CD8-positive, alpha-beta memory T cell (primary cell): ENCODE results near the gene SPRN. TPM values are rescaled to one million over a fixed set of nuclear protein-coding genes. Genes with fewer than 3 reads are reported as not detected.

Source experiments
- CTCF ChIA-PET: fragments of 350-600 bp; sonication (Branson Sonifier 250); formaldehyde crosslinking; loops from one replicate; lab custom pipeline; 2021; ENCODE audit warnings: antibody characterized with exemption; lab: Charles Lee
- POLR2A ChIA-PET: fragments of 350-600 bp; sonication (Branson Sonifier 250); formaldehyde crosslinking; loops from one replicate; lab custom pipeline; 2021; ENCODE audit warnings: antibody characterized with exemption; lab: Charles Lee
- DNase-seq, 5 donors: peaks; one replicate each; pipeline versions ENCODE4 v3.0.0 to v3.0.0-alpha.2; 2020 to 2022; ENCODE audit warnings: mixed read lengths in 1 of 5
- H3K27ac ChIP-seq: one replicate; pipeline ENCODE4 v1.7.0; 2013; ENCODE audit warnings: low read depth, mild to moderate bottlenecking, low read length, moderate library complexity
- H3K27me3 ChIP-seq: 2 replicates; pipeline ENCODE4 v1.7.0; 2013; ENCODE audit warnings: low read length, mild to moderate bottlenecking; ENCODE audit not compliant: insufficient read depth, poor library complexity, severe bottlenecking
- H3K36me3 ChIP-seq: 2 replicates; pipeline ENCODE4 v1.7.0; 2013; ENCODE audit warnings: mild to moderate bottlenecking, low read length, moderate library complexity; ENCODE audit not compliant: insufficient read depth
- H3K4me1 ChIP-seq: 2 replicates; pipeline ENCODE4 v1.7.0; 2013; ENCODE audit warnings: mild to moderate bottlenecking, low read length, moderate library complexity; ENCODE audit not compliant: insufficient read depth
- H3K4me3 ChIP-seq: 2 replicates; pipeline ENCODE4 v1.7.0; 2013; ENCODE audit warnings: mild to moderate bottlenecking, low read length
- H3K9me3 ChIP-seq: 2 replicates; pipeline ENCODE4 v1.7.0; 2013; ENCODE audit warnings: mild to moderate bottlenecking, low read length
- H3K27ac Mint-ChIP-seq, 8 donors: one replicate each; pipeline ENCODE4 v1.8.0; 2020 to 2021; ENCODE audit warnings: mixed read lengths in 8 of 8, mild to moderate bottlenecking in 6 of 8, inconsistent platforms in 3 of 8, moderate library complexity in 3 of 8
- H3K27me3 Mint-ChIP-seq, 2 donors: one replicate each; pipeline ENCODE4 v1.8.0; 2020 to 2021; ENCODE audit warnings: mixed read lengths in 2 of 2, mild to moderate bottlenecking in 1 of 2, moderate library complexity in 1 of 2
- H3K36me3 Mint-ChIP-seq, 3 donors: one replicate each; pipeline ENCODE4 v1.8.0; 2020 to 2021; ENCODE audit warnings: mixed read lengths in 3 of 3, inconsistent platforms in 1 of 3, mild to moderate bottlenecking in 1 of 3
- H3K4me1 Mint-ChIP-seq, 3 donors: one replicate each; pipeline ENCODE4 v1.8.0; 2020 to 2021; ENCODE audit warnings: mixed read lengths in 3 of 3, inconsistent platforms in 1 of 3, mild to moderate bottlenecking in 1 of 3
- H3K4me3 Mint-ChIP-seq, 7 donors: one replicate each; pipeline ENCODE4 v1.8.0; 2020 to 2021; ENCODE audit warnings: mixed read lengths in 7 of 7, mild to moderate bottlenecking in 6 of 7, moderate library complexity in 4 of 7, inconsistent platforms in 2 of 7
- H3K9me3 Mint-ChIP-seq, 5 donors: one replicate each; pipeline ENCODE4 v1.8.0; 2020 to 2022; ENCODE audit warnings: mixed read lengths in 5 of 5, mild to moderate bottlenecking in 3 of 5, moderate library complexity in 2 of 5, inconsistent platforms in 1 of 5
- polyA plus RNA-seq: library from polyadenylated mRNA; unstranded; fragments of 300-500 nt; fragmentation: Illumina TruSeq; gene quantifications from one replicate; pipeline ENCODE4 v1.2.3, GENCODE V29; 2021
- total RNA-seq, 2 experiments: library from RNA; stranded (reverse); gene quantifications; one replicate each; pipeline ENCODE4 v1.2.3, GENCODE V29; 2021

Gene SPRN
- total and polyA plus RNA-seq, 3 experiments from 2014 or later: 0.43 TPM; not detected in 2

DNA sequence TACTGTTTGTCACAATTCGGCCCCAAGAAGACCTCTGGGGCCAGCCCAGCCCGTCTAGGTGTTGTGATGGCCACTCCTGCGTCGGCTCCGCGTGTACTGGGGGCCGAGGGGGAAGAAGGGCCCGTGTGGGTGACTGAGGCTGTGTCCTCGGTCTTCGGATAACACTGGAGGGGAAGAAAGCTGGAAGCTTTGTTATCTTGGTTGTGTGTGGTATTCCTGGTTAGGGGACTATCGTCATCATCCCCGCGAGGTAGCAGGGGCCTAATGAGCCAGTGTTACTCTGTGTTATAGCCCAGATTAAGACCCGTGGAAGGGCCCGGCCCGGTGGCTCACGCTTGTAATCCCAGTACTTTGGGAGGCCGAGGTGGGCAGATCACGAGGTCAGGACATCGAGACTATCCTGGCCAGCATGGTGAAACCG lies 29.6 kb downstream of the SPRN start:
- Histone ChIP-seq H3K27me3 (no peaks in the 10 kb centered on the region), H3K4me3 (peak overlapping the region; percentile 74), H3K9me3 (no peaks in the 10 kb centered on the region), H3K4me1 (peaks cover 39% of the 10 kb centered on the region), H3K36me3 (peaks cover 8% of the 10 kb centered on the region), H3K27ac (peak overlapping the region; percentile 73)
- Mint-ChIP-seq H3K27me3 (no peaks in the 10 kb centered on the region), H3K4me3 (peak overlapping the region; percentile 86 to 94 (median 90)), H3K9me3 (no peaks in the 10 kb centered on the region), H3K4me1 (peaks cover 39 to 58% (median 56%) of the 10 kb centered on the region in 3 donors), H3K36me3 (peaks cover 0 to 46% (median 5%) of the 10 kb centered on the region in 3 donors), H3K27ac (peak overlapping the region; percentile 68 to 96 (median 90))
- ChIA-PET POLR2A (no interaction called here), CTCF (interaction anchor here (3.0 kb wide), 1 partner anchor 65 kb away, joined by 8 read pairs; no protein-coding TSS in a partner anchor)
- no peak for DNase-seq

DNA sequence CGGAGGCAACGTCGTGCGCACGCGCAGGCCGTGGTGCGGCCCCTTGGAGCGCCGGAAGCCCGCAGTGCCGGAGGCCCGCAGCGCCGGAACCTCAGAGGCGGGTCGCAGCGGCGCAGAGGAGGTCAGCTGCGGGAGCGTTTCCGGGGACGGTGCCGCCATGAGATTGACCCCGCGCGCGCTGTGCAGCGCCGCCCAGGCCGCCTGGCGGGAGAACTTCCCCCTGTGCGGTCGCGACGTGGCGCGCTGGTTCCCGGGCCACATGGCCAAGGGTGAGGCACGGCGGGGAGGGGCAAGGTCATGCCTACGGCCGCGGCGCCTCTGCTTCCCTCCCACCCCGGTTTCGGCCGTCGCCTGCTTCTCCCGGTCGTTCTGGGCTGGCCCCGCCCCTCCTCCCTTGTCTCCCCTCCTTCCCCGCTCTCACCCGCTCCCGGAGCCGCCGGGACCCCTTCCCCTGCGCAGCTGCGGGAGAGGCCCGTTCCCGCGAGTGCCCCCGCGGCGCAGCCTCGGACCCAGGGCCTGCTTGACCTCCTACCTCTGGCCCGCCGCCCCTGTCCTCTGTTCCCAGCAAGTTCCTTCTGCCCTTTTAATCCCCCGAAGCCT lies 30.3 kb downstream of the SPRN start, which contains the start of gene MTG1:
TSS of gene MTG1 (plus strand) at position 94 of the 600 bp plus-strand sequence. CDS start at position 158, 64 bp downstream.
- Histone ChIP-seq H3K27me3 (no peaks in the 10 kb centered on the region), H3K36me3 (peaks cover 8% of the 10 kb centered on the region), H3K4me3 (peak within 1 kb of the TSS; percentile 74), H3K9me3 (no peaks in the 10 kb centered on the region), H3K4me1 (peaks cover 43% of the 10 kb centered on the region), H3K27ac (peak within 1 kb of the TSS; percentile 73)
- ChIA-PET POLR2A (no interaction called here), CTCF (interaction anchor here (3.0 kb wide), 1 partner anchor 65 kb away, joined by 8 read pairs; no protein-coding TSS in a partner anchor)
- H3K27me3 Mint-ChIP-seq: no peaks in the 10 kb centered on the region
- H3K36me3 Mint-ChIP-seq: peaks cover 0 to 40% (median 5%) of the 10 kb centered on the region in 3 donors
- no peaks in the 10 kb centered on the region for H3K9me3 Mint-ChIP-seq
- peak within 1 kb of the TSS; percentile 86 to 94 (median 90) for H3K4me3 Mint-ChIP-seq
- peak within 1 kb of the TSS; percentile 68 to 96 (median 90) for H3K27ac Mint-ChIP-seq
- peaks cover 40 to 61% (median 59%) of the 10 kb centered on the region in 3 donors for H3K4me1 Mint-ChIP-seq
- peak; percentile 88 to 93 (median 92) for DNase-seq

GRCh38 chr10:133393401-133394063 lies 30.9 kb downstream of the SPRN start:
- peaks cover 0 to 35% (median 5%) of the 10 kb centered on the region in 3 donors for H3K36me3 Mint-ChIP-seq
- H3K27me3 Mint-ChIP-seq: no peaks in the 10 kb centered on the region
- Histone ChIP-seq H3K27me3 (no peaks in the 10 kb centered on the region), H3K36me3 (peaks cover 8% of the 10 kb centered on the region), H3K9me3 (no peaks in the 10 kb centered on the region), H3K27ac (no peak overlapping the region), H3K4me3 (peak overlapping the region; percentile 74), H3K4me1 (peaks cover 46% of the 10 kb centered on the region)
- DNase-seq: no peak
- H3K27ac Mint-ChIP-seq: peak overlapping the region in 7 of 8 donors; percentile 45 to 93 (median 68)
- H3K9me3 Mint-ChIP-seq: no peaks in the 10 kb centered on the region
- ChIA-PET POLR2A (interaction anchor here (1.1 kb wide), 1 partner anchor 48 kb away, joined by 3 read pairs; no protein-coding TSS in a partner anchor), CTCF (interaction anchor here (3.0 kb wide), 1 partner anchor 64 kb away, joined by 8 read pairs; no protein-coding TSS in a partner anchor)
- peaks cover 46 to 65% (median 65%) of the 10 kb centered on the region in 3 donors for H3K4me1 Mint-ChIP-seq
- peak overlapping the region; percentile 76 to 94 (median 89) for H3K4me3 Mint-ChIP-seq

DNA sequence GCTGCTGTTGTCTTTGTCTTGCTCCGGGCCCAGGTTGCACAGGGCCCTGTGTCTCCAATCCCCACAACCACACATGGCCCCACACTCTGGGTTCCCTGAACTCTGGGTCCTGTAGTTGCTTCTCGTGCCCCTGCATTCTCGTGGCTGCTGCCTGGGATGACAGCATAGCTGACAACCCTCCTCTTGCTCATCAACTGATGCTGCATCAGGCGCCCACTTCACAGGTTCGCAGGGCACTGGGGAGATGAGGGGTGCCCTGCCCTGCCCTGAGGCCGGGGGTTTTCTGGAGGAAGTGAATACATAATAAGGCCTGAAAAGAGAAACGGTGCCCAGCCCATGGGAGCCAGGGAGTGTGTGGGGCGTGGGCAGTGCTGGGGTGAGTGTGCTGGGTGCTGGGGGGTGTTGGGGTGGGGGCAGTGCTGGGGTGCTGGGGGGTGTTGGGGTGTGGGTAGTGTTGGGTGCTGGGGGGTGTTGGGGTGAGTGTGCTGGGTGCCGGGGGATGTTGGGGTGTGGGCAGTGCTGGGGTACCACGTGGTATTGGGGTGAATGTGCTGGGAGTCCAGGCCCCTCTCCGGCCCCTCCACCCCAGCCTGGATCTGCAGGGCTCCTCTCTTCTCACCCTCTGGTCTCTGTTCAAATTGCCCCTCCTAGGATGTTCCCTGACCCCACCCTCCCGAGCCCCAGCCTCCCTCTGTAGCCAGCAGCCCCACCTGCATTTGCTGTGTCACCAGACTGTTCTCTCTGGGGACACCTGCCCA lies 32.5 kb downstream of the SPRN start:
- DNase-seq: no peak
- POLR2A ChIA-PET: no interaction called here
- H3K27me3 Mint-ChIP-seq: no peaks in the 10 kb centered on the region

GRCh38 chr10:133391249-133391635 lies 33.2 kb downstream of the SPRN start:
- Histone ChIP-seq H3K36me3 (peaks cover 7% of the 10 kb centered on the region), H3K4me1 (peaks cover 51% of the 10 kb centered on the region), H3K4me3 (no peak overlapping the region), H3K9me3 (no peaks in the 10 kb centered on the region), H3K27ac (no peak overlapping the region), H3K27me3 (no peaks in the 10 kb centered on the region)
- Mint-ChIP-seq H3K36me3 (peaks cover 0 to 15% (median 0%) of the 10 kb centered on the region in 3 donors), H3K27ac (peak overlapping the region; percentile 84 to 97 (median 96)), H3K4me1 (peaks cover 45 to 61% (median 55%) of the 10 kb centered on the region in 3 donors), H3K27me3 (no peaks in the 10 kb centered on the region), H3K9me3 (no peaks in the 10 kb centered on the region), H3K4me3 (peak overlapping the region in 6 of 7 donors; percentile 20 to 91 (median 82))
- ChIA-PET CTCF (interaction anchor here (1.0 to 2.0 kb wide), 2 partner anchors 14 to 57 kb away, joined by 4 to 6 read pairs; no protein-coding TSS in a partner anchor), POLR2A (interaction anchor here (1.6 to 2.9 kb wide), 2 partner anchors 13 to 55 kb away, joined by 10 to 23 read pairs; partner anchors contain the start of gene CALY)
- DNase-seq: no peak

More for the DNA sequence above, 32.5 kb downstream of the SPRN start:
- H3K4me1 ChIP-seq: peaks cover 51% of the 10 kb centered on the region
- Mint-ChIP-seq H3K4me1 (peaks cover 48 to 65% (median 61%) of the 10 kb centered on the region in 3 donors), H3K4me3 (peak overlapping the region in 2 of 7 donors; percentile 83 to 91), H3K27ac (peak overlapping the region in 7 of 8 donors; percentile 68 to 97 (median 84)), H3K9me3 (no peaks in the 10 kb centered on the region), H3K36me3 (peaks cover 0 to 20% (median under 1%) of the 10 kb centered on the region in 3 donors)
- no peak overlapping the region for H3K4me3 ChIP-seq
- no peaks in the 10 kb centered on the region for H3K27me3 ChIP-seq
- H3K27ac ChIP-seq: peak overlapping the region; percentile 16
- CTCF ChIA-PET: interaction anchor here (0.9 kb wide), 1 partner anchor 25 kb away, joined by 3 read pairs; no protein-coding TSS in a partner anchor
- H3K9me3 ChIP-seq: no peaks in the 10 kb centered on the region
- peaks cover 8% of the 10 kb centered on the region for H3K36me3 ChIP-seq

DNA sequence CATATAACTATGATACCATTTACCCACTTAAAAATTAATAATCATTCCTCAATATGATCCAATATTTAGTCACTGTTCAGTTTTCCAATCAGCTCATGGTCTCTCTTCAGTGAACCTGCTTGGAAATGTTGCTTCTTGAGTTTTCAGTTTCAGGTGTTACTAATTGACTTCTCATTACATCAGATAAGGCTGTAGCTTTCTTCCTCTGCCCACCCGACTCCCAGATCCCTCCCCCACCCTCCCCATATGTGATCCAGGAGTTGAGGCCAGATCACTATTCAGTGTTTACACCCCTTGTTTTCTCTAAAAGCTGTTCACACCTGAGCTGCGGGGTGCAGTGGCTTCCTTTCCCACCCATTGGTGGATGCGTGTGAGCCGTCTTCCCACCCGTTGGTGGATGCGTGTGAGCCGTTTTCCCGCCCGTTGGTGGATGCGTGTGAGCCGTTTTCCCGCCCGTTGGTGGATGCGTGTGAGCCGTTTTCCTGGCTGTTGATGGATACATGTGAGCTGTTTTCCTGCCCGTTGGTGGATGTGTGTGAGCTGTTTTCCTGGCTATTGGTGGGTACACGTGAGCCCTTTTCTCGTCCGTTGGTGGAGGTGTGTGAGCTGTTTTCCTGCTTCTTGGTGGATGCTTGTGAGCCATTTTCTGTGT lies 33.7 kb downstream of the SPRN start:
- Histone ChIP-seq H3K9me3 (no peaks in the 10 kb centered on the region), H3K36me3 (peaks cover 2% of the 10 kb centered on the region), H3K27ac (peak overlapping the region; percentile 81), H3K4me1 (peaks cover 50% of the 10 kb centered on the region), H3K4me3 (no peak overlapping the region), H3K27me3 (no peaks in the 10 kb centered on the region)
- peak overlapping the region; percentile 94 to 97 (median 96) for H3K27ac Mint-ChIP-seq
- peaks cover 46 to 61% (median 52%) of the 10 kb centered on the region in 3 donors for H3K4me1 Mint-ChIP-seq
- H3K36me3 Mint-ChIP-seq: peaks cover 0 to 11% (median 0%) of the 10 kb centered on the region in 3 donors
- no peaks in the 10 kb centered on the region for H3K9me3 Mint-ChIP-seq
- ChIA-PET POLR2A (interaction anchor here (0.7 to 2.9 kb wide), 6 partner anchors 13 to 115 kb away, joined by 3 to 23 read pairs (median 8); partner anchors contain the start of genes CALY, ECHS1 and FUOM), CTCF (interaction anchor here (1.0 to 2.0 kb wide), 4 partner anchors 13 to 116 kb away, joined by 4 to 8 read pairs (median 5); no protein-coding TSS in a partner anchor)
- H3K4me3 Mint-ChIP-seq: peak overlapping the region; percentile 20 to 91 (median 88)
- no peak for DNase-seq
- no peaks in the 10 kb centered on the region for H3K27me3 Mint-ChIP-seq
